Panc1 (cell line): ENCODE measurements around the gene RCN2. TPM values are rescaled to one million over a fixed set of nuclear protein-coding genes. Genes with fewer than 3 reads are reported as not detected.

Source experiments
- ATAC-seq: fragments of 200-7000 bp; cut with Tn5 transposase; 2 replicates; pipeline ENCODE4 v1.9.1; 2020; ENCODE audit warnings: mild to moderate bottlenecking, moderate library complexity
- BruUV-seq: library from RNA; stranded (reverse); fragments of 400-500 nt; replicated peaks from 2 replicates; lab custom pipeline; 2021; lab: Mats Ljungman, UMichigan
- CTCF ChIA-PET: fragments of 300-600 bp; sonication (Branson Sonifier 250); formaldehyde crosslinking; loops from one replicate; lab custom pipeline; 2022; ENCODE audit warnings: antibody characterized with exemption; lab: Charles Lee
- POLR2A ChIA-PET: fragments of 300-600 bp; sonication (Branson Sonifier 250); formaldehyde crosslinking; loops from one replicate; lab custom pipeline; 2022; ENCODE audit warnings: antibody characterized with exemption; lab: Charles Lee
- DNase-seq: peaks from one replicate; pipeline ENCODE4 v3.0.0-alpha.2; 2010; ENCODE audit warnings: low read depth, low spot score
- H3K27ac ChIP-seq: 2 replicates; pipeline ENCODE4 v1.5.1; 2011; ENCODE audit warnings: mild to moderate bottlenecking, low read length, inconsistent platforms
- H3K27me3 ChIP-seq: fragments of 200-500 bp; sonication (Bioruptor generic); 2 replicates; pipeline ENCODE4 v1.6.0; 2014; ENCODE audit warnings: low read length, inconsistent platforms; ENCODE audit not compliant: control insufficient read depth, insufficient read depth
- H3K36me3 ChIP-seq: fragments of 200-500 bp; sonication (Bioruptor generic); 2 replicates; pipeline ENCODE4 v1.5.1; 2014; ENCODE audit warnings: inconsistent platforms, mild to moderate bottlenecking, low read length, moderate library complexity; ENCODE audit not compliant: control insufficient read depth, insufficient read depth
- H3K4me1 ChIP-seq: 2 replicates; pipeline ENCODE4 v1.5.1; 2011; ENCODE audit warnings: inconsistent platforms, mild to moderate bottlenecking, low read length, moderate library complexity; ENCODE audit not compliant: control insufficient read depth, insufficient read depth
- H3K4me3 ChIP-seq, 2 experiments: 2 replicates each; pipeline ENCODE4 v1.5.1; 2011 to 2012; ENCODE audit warnings: low read depth in 2 of 2, low read length in 2 of 2, mild to moderate bottlenecking in 2 of 2, inconsistent platforms in 1 of 2, moderate library complexity in 1 of 2
- H3K9me3 ChIP-seq: fragments of 200-500 bp; sonication (Bioruptor generic); 2 replicates; pipeline ENCODE4 v1.5.1; 2014; ENCODE audit warnings: low read depth, mild to moderate bottlenecking, inconsistent platforms, low read length, moderate library complexity; ENCODE audit not compliant: control insufficient read depth, insufficient read depth
- CTCF ChIP-seq: fragments of 450-650 bp; IDR thresholded peaks from 2 replicates; pipeline ENCODE4 v1.5.1; 2017; ENCODE audit warnings: mild to moderate bottlenecking
- POLR2AphosphoS5 ChIP-seq: IDR thresholded peaks from 2 replicates; pipeline ENCODE4 v1.6.1; 2012; ENCODE audit warnings: mild to moderate bottlenecking, low read depth, low read length, moderate library complexity
- REST ChIP-seq, 2 experiments: IDR thresholded peaks; 2 replicates each; pipeline ENCODE4 v1.6.1; 2011 to 2012; ENCODE audit warnings: low read depth in 2 of 2, control low read depth in 1 of 2, low read length in 1 of 2, mild to moderate bottlenecking in 1 of 2, moderate library complexity in 1 of 2; ENCODE audit not compliant: insufficient read depth in 1 of 2
- SIN3A ChIP-seq: IDR thresholded peaks from 2 replicates; pipeline ENCODE4 v1.6.1; 2012; ENCODE audit warnings: low read depth, mild to moderate bottlenecking, low read length, moderate library complexity, borderline replicate concordance; ENCODE audit not compliant: insufficient read depth
- TCF7L2 ChIP-seq: IDR thresholded peaks from 2 replicates; pipeline ENCODE4 v1.6.1; 2011; ENCODE audit warnings: mild to moderate bottlenecking, low read depth, low read length, inconsistent platforms
- in situ Hi-C: cut with HindIII; loops from 2 replicates; pipeline ENCODE4 v1.10.0; 2016; ENCODE audit warnings: low sequenced_read_pairs, low pct_unique_long_range_greater_than_20kb
- intact Hi-C: fragments of 100-400 bp; cut with micrococcal nuclease; formaldehyde crosslinking; loops from one replicate; pipeline ENCODE4 v1.10.0; 2022; ENCODE audit not compliant: unreplicated experiment
- total RNA-seq: library from RNA; stranded (reverse); gene quantifications from one replicate; pipeline ENCODE4 v1.2.1, GENCODE V29; 2021; ENCODE audit not compliant: unreplicated experiment

RCN2 gene
- total RNA-seq, 1 experiment from 2014 or later: 60.7 TPM

DNA sequence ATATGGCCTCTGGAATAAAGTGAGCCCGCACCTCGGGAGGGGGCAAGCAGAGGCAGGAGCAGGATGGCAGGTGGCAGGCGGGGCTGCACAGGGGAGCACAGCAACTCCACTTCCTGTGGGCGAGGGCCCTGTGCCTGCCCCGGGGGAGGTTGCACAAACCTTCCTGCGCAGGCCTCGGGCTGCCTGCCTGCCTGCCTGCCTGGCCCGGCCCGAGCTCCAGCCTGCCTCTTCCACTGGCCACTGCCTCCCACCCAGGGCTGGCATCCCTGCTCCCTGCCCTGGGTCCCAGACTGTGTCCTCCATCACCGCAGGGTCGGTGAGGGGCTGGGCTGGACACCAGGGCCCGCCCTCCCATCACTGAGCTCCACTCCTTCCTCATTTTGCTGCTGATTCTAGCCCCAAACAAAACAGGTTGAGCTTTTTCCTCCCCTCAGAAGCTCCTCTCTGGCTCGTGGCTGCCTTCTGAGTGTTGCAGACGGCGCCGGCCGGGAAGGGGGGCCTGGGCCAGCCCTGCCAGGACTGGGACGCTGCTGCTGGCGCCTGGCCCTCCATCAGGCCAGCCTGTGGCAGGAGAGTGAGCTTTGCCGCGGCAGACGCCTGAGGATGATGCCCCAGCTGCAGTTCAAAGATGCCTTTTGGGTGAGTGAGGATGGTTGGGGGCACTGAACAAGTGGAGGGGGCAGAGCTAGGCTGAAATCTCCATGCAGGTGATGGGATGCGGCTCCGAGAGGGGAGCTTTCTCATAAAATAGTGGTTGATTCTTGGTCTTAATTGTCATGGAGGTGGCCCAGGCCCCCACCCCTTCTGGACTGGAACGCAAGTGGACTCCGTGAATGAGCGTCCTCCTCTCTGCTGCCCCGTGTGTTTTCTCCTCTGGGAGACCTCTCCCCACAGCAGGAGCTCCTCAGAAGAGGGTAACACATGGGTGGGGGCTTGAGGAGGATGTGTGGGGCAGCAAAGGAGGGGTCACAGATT lies 63.7 kb downstream of the RCN2 start, which contains the start of gene PSTPIP1:
TSS of gene PSTPIP1 (plus strand) at position 156 of the 975 bp plus-strand sequence. CDS start at position 604, 448 bp downstream.
- Histone ChIP-seq H3K4me3 (no peak within 1 kb of the TSS), H3K27me3 (no peaks in the 10 kb centered on the region), H3K36me3 (no peaks in the 10 kb centered on the region), H3K27ac (no peak within 1 kb of the TSS), H3K4me1 (no peaks in the 10 kb centered on the region), H3K9me3 (no peaks in the 10 kb centered on the region)
- CTCF ChIA-PET: no interaction called here
- DNase-seq (no peak), ATAC-seq (peak; percentile 20; the same call in 1 of the 2 replicates)
- BruUV-seq: no TSS peak
- intact Hi-C loops (no loop called here), in situ Hi-C loops (no loop called here)
- TF ChIP-seq CTCF: no peak
- no peak for TF ChIP-seq TCF7L2
- no peak for TF ChIP-seq SIN3A
- no peak for TF ChIP-seq POLR2AphosphoS5
- TF ChIP-seq REST (IDR thresholded peaks at IDR 0.05; ENCODE audit: insufficient read depth in 1 of 2, low read depth in 2 of 2, low read length in 1 of 2): no peak
- POLR2A ChIA-PET: no interaction called here

- no peak for DNase-seq
- ChIA-PET POLR2A (no interaction called here), CTCF (no interaction called here)
- no peaks in the 10 kb centered on the region for H3K36me3 ChIP-seq
- no peak for ATAC-seq
- no peak overlapping the region for H3K27ac ChIP-seq
- TF ChIP-seq REST (IDR thresholded peaks at IDR 0.05; ENCODE audit: insufficient read depth in 1 of 2, low read depth in 2 of 2, low read length in 1 of 2) (no peak), TCF7L2 (no peak), POLR2AphosphoS5 (no peak), CTCF (no peak), SIN3A (no peak)
- H3K4me3 ChIP-seq: no peak overlapping the region
- H3K9me3 ChIP-seq: no peaks in the 10 kb centered on the region
- BruUV-seq: no TSS peak
- intact Hi-C loops (no loop called here), in situ Hi-C loops (no loop called here)
- no peaks in the 10 kb centered on the region for H3K27me3 ChIP-seq
- H3K4me1 ChIP-seq: no peaks in the 10 kb centered on the region
Observed at GRCh38 chr15:76996076-76996525, 64.6 kb downstream of the RCN2 start.
